RWPE2 (cell line): ENCODE results near the gene AHNAK2.
A peak's percentile ranks its signal among the peaks of the same experiment; 100 is the strongest.

ENCODE experiments used
- ATAC-seq: fragments of 200-7000 bp; cut with Tn5 transposase; 3 replicates; pipeline ENCODE4 v1.9.1; 2021; ENCODE audit warnings: low read depth
- DNase-seq: peaks from one replicate; pipeline ENCODE4 v3.0.0-alpha.2; 2020; ENCODE audit warnings: low spot score
- H3K27ac ChIP-seq: fragments of 450-650 bp; 2 replicates; pipeline ENCODE4 v1.5.1; 2017; ENCODE audit warnings: mild to moderate bottlenecking; ENCODE audit not compliant: poor library complexity, severe bottlenecking
- H3K27me3 ChIP-seq: fragments of 250-450 bp; sonication (Bioruptor Pico); 2 replicates; pipeline ENCODE4 v1.5.1; 2021; ENCODE audit warnings: mild to moderate bottlenecking, moderate library complexity; ENCODE audit not compliant: insufficient read depth, poor library complexity, severe bottlenecking
- H3K36me3 ChIP-seq: fragments of 250-450 bp; sonication (Bioruptor Pico); 2 replicates; pipeline ENCODE4 v1.5.1; 2020; ENCODE audit warnings: low read depth, mild to moderate bottlenecking, moderate library complexity
- H3K4me1 ChIP-seq: fragments of 250-450 bp; sonication (Bioruptor Pico); 2 replicates; pipeline ENCODE4 v1.5.1; 2021; ENCODE audit warnings: mild to moderate bottlenecking, moderate library complexity; ENCODE audit not compliant: insufficient read depth, poor library complexity, severe bottlenecking
- H3K4me3 ChIP-seq: fragments of 250-450 bp; sonication (Bioruptor Pico); 2 replicates; pipeline ENCODE4 v1.5.1; 2021; ENCODE audit warnings: mild to moderate bottlenecking, moderate library complexity; ENCODE audit not compliant: severe bottlenecking
- H3K9me3 ChIP-seq: fragments of 250-450 bp; sonication (Bioruptor Pico); 2 replicates; pipeline ENCODE4 v1.5.1; 2021; ENCODE audit warnings: mild to moderate bottlenecking, moderate library complexity; ENCODE audit not compliant: severe bottlenecking
- CTCF ChIP-seq: fragments of 450-650 bp; IDR thresholded peaks from one replicate; pipeline ENCODE4 v1.5.1; 2017; ENCODE audit warnings: mild to moderate bottlenecking, moderate library complexity; ENCODE audit not compliant: poor library complexity, severe bottlenecking

The AHNAK2 gene

GRCh38 chr14:104897330-104898194 is 80.6 kb downstream of the AHNAK2 start:
- Histone ChIP-seq H3K27ac (no peak overlapping the region), H3K36me3 (peaks cover 9% of the 10 kb centered on the region; the same call in 1 of the 2 replicates), H3K27me3 (no peaks in the 10 kb centered on the region), H3K4me3 (no peak overlapping the region), H3K4me1 (no peaks in the 10 kb centered on the region), H3K9me3 (no peaks in the 10 kb centered on the region)
- ATAC-seq (no peak), DNase-seq (peak; percentile 75)
- TF ChIP-seq CTCF = no peak

GRCh38 chr14:104895786-104896661 is 82.2 kb downstream of the AHNAK2 start:
- peaks cover 9% of the 10 kb centered on the region; the same call in 1 of the 2 replicates for H3K36me3 ChIP-seq
- no peak for DNase-seq
- H3K4me1 ChIP-seq = no peaks in the 10 kb centered on the region

GRCh38 chr14:104895207-104895785 is 82.9 kb downstream of the AHNAK2 start:
- H3K36me3 ChIP-seq = peaks cover 9% of the 10 kb centered on the region; the same call in 1 of the 2 replicates
- TF ChIP-seq CTCF = no peak
- no peak overlapping the region for H3K27ac ChIP-seq
- no peak overlapping the region for H3K4me3 ChIP-seq
- ATAC-seq = no peak
- H3K27me3 ChIP-seq = no peaks in the 10 kb centered on the region
- no peaks in the 10 kb centered on the region for H3K9me3 ChIP-seq
- H3K4me1 ChIP-seq = no peaks in the 10 kb centered on the region
- DNase-seq = no peak

More at GRCh38 chr14:104895786-104896661, 82.2 kb downstream of the AHNAK2 start:
- H3K4me3 ChIP-seq = no peak overlapping the region
- no peaks in the 10 kb centered on the region for H3K27me3 ChIP-seq
- TF ChIP-seq CTCF = no peak
- no peak overlapping the region for H3K27ac ChIP-seq
- H3K9me3 ChIP-seq = no peaks in the 10 kb centered on the region
- no peak; the same call in 2 of the 3 replicates for ATAC-seq

- Histone ChIP-seq H3K4me1 (no peaks in the 10 kb centered on the region), H3K36me3 (peaks cover 9% of the 10 kb centered on the region), H3K4me3 (no peak overlapping the region), H3K27ac (no peak overlapping the region), H3K9me3 (no peaks in the 10 kb centered on the region), H3K27me3 (no peaks in the 10 kb centered on the region)
- ATAC-seq (no peak), DNase-seq (no peak)
- TF ChIP-seq CTCF = no peak
Observed at GRCh38 chr14:104894331-104895206, 83.6 kb downstream of the AHNAK2 start.
